Sciatic nerve (tissue), 2 donors: ENCODE measurements around the gene HMGCS2. TPM values are rescaled to one million over a fixed set of nuclear protein-coding genes. Genes with fewer than 3 reads are reported as not detected.
A peak's percentile ranks its signal among the peaks of the same experiment; 100 is the strongest.
"Not testable (repeated sequence)": the region's sequence is repeated elsewhere in the genome, so short reads cannot be mapped to it uniquely, and the experiment has no call there.

Experiments used
- ATAC-seq: fragments of 200-7000 bp; cut with Tn5 transposase; one replicate; pipeline ENCODE4 v1.9.1; 2020; ENCODE audit warnings: mild to moderate bottlenecking, moderate library complexity
- DNase-seq: peaks from one replicate; pipeline ENCODE4 v3.0.0-alpha.2; 2020; ENCODE audit warnings: low spot score
- intact Hi-C: fragments of 100-400 bp; cut with DNase I; formaldehyde crosslinking; loops from one replicate; pipeline ENCODE4 v1.14.2; 2022
- total RNA-seq: library from RNA; stranded (reverse); fragmentation: NEBNext Ultra II Directional; extraction: Animal tissue kit (Norgen Biotek cat#: 25700); gene quantifications from one replicate; pipeline ENCODE4 v1.2.1, GENCODE V29; 2021
- donor health status: DM: no; HTN: no; CAD: no.
- donor health status: DM: no; HTN: no; CAD: no.

The HMGCS2 gene
- total RNA-seq, 1 donor from 2014 or later = not detected

DNA sequence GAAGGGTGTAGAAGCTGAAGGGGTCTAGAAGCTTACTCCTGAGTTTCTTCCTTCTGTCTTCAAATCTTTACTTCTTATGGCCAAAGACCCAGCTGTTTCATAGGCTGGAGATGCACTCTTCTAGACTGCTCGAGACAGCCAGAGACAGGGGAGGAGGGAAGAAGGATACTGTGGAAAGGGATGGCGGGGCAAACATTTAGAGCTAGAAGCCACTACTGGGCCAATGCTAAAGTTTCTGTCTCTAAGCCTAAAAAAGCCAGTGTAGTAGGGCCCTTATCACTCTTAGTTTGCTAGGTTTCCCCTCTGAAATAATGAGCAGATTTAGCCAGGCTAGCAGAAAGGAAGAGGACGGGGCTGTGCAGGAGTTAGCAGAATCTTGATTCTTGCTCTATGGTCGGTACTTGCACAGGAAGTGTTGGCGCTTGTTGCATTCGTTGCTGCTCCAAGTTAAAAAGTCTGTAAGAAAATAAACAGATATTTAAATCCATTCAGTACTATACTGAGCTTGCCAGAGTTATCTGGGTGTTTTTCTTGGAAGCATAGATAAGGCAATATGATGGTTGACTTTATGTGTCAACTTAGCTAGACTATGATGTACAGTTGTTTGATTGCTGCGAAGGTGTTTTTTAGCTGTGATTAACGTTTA lies 25.6 kb upstream of the HMGCS2 start:
- no peak for ATAC-seq
- intact Hi-C loops = no loop called here

DNA sequence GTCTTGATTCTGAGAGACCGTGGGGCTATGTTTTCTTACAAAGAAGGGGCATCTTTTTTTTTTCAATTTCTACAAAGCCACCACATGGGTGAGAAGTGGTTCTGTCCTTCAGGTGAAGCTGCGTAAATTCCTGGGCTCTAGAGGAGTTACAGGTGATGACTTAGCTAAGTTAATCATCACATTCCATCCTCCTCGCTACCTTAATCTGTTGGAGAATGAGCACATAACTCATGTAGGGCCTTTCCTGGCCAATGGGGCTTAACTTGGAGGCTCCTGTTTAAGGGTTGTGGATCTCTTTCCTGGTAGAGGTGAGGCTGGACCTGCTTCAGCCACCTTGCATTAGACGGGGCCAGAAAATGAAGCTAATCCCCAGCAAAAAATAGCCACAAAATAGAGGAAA lies 22.7 kb upstream of the HMGCS2 start:
- DNase-seq (no peak), ATAC-seq (no peak)
- intact Hi-C loops = no loop called here

More for the DNA sequence above, 25.6 kb upstream of the HMGCS2 start:
- DNase-seq = no peak

DNA sequence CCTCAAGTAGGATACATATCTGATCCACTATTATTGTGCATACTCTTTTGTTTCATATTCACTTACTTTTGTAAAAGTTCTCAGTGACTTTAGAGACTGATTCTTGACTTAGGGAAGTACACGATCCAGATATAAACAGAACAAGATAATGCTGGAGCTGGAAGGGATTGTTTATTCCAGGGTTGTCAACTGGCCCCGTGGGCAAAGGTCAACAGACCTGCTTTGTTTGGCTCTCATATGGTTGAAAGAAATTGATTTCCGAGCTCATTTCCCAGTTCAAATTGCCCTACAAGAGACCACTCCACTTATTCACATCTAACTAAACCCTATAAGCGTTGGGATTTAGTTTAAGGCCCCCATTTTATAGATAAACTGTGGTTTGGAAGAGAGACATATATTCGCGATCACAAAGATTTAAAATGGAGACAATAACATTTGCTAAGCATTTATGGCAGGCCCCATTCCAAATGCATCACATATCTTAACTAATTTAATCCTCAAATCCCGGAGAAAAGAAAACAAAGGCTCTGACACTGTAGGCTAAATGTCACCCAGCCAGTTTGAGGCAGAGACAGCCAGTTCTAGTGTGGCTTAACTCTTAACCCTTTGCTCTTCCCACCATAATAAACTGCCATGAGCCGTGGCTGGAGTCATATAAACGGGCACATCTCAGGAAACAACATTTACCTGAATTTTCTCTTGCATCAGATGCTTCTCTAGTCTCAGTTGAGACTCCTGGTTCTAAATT lies 21.9 kb upstream of the HMGCS2 start:
- intact Hi-C loops = no loop called here
- no peak for DNase-seq
- ATAC-seq = no peak

DNA sequence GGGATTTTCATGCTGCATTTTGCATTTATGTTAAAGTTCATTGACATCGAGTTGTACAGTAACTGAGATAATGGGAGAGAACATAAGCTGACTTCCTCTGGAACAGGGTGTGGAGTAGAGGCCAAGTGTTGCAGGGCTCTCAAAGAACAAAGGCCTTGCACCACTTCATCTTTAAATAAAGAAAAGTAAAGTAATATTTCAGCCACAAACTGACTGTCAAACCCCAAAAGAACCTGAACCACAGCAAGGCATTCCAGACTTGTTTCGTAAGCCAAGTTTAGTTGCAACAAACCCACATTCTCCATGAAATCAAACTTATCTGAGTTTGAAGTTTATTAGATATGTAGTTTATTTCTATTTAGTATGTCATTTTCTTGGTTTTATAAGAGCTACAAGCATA lies 19.1 kb upstream of the HMGCS2 start:
- intact Hi-C loops = no loop called here
- no peak for DNase-seq
- ATAC-seq = no peak

DNA sequence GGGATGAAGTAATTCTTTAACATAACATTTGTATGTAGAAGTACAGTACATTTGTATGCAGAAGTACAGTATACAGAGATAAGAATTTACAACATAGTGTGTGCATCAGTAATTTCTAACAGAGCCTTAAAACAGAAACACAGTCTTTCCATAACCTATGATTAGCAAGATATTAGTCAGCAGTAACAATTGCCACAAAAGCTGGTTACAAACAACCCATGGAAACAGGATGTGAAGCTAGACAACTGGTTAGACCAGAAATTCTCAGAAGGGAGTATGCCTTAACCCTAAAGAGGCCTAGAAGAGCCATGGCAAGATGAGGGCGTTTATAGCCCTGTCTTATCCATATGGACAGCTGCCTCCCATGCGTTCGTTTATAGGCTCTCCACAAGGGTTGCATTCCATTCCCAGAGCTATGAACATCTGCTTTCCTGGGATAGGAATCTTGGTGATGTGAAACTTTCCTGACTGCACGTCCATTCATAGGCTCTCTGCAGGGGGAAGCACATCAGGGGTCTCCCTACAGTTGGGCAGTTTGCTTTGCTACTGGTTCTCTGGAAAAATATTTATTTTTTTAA lies 17.9 kb upstream of the HMGCS2 start:
- intact Hi-C loops, ATAC-seq, DNase-seq: not testable (repeated sequence)

DNA sequence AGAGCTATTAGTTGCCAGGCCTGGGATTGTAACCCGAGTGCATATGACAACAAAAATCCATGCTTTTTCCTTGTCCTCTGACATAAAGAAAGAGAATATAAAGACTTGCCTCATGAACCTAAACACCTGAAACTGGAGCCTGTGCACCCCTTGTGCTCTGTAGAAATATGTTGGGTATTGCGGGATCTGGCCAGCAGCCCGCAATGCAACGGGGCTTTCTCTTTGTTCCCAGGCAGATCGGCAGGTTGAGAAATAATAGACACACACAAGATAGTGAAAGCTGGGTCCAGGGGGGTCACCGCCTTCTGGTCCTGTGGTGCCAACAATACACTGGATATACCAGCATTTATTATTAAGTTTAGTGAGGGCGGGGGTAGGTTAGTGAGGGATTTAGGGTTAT lies 17.3 kb upstream of the HMGCS2 start:
- DNase-seq, intact Hi-C loops: not testable (repeated sequence)

DNA sequence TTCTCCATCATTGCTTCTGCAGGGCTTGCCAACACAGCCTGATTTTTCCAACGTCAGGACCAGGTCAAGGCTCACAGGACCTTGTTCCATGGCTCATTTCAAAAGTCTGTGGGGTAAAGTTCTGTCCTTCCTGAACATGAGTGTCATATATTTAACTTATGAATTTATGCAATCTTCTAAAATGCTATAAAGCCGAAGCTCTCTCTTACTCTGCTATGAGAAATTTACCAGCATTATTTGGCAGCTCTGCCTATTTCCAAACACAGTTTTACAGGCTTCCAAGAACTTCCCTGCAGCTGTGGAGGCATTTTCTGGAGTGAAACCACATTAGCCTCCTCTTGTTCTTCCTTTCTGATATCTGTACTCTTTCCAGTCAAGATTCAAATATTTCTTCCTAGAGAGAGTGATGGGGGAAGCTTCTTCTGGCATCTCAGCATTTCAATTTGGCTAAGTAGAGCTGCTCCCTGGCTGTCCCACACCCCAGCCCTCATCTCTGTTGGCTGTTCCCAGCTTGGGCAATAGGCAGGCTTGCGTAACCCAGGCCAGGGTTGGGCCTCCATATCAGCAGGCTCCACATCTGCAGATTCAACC lies 15.6 kb upstream of the HMGCS2 start:
- DNase-seq = peak; percentile 77
- intact Hi-C loops = no loop called here
- ATAC-seq = peak; percentile 90

More for the DNA sequence above, 17.3 kb upstream of the HMGCS2 start:
- ATAC-seq = not testable (repeated sequence)

DNA sequence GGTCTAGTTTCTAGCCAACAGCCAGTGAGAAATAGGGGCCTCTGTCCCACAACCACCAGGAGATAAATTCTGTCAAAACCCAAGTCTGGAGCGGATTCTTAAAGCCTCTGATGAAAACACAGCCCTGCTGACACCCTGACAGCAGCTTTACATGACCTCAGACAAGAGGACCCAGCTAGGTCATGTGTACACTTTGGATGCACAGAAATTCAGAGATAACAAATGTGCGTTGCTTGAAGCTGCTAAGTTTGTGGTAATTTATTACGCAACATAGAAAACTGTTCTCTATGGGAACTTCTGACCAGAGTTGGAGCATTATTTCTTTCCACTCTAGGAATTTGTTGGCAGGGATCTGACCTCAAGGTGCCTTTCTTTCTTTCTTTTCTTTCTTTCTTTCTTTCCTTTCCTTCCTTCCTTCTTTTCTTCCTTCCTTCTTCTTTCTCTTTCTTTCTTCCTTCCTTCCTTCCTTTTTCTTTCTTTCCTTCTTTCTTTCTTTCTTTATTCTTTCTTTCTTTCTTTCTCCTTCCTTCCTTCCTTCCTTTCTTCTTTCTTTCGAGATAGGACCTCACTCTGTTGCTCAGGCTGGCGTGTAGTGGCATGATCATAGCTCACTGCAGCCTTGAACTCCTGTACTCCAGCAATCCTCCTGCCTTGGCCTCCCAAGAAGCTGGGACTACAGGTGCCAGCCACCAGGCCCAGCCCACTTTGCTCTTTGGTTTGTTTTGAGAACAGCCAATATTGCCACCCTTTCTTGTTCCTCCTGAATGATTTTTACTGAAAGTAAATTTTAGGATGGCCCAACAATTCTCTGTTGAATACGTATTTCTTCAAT lies 14.9 kb upstream of the HMGCS2 start:
- ATAC-seq (no peak), DNase-seq (no peak)
- intact Hi-C loops = no loop called here

DNA sequence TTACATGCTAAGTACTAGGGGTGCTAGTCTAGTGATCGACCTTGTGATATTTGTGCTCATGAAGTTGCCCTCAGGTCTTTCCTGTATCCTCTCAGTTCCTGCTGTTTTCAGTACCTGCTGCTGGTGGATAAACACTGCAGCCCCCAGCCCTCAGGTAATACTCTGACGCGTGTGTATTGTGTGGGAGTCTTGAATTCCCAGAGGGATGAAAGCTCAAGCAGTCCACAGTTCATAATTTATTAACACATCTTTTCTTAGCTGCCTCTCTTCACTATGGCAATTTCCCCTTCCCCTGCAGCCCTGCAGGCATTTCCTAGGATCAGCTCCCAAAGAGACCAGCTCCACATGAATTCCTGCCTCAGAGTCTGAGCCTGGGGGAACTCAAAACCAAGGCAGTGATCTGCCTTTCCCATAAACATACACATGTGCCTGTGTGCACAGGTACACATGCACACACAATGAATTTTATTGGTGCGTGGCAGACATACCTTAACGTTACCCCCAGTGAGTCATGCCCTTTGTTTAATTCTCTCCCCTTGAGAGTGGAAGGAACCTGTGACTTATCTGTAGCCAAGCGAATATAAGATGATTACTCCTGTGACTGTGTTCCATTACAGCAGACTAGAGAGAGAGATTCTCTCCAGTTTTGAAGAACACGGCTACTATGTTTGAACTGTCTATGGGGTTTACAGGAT lies 14.1 kb upstream of the HMGCS2 start:
- DNase-seq (no peak), ATAC-seq (no peak)
- intact Hi-C loops = no loop called here

DNA sequence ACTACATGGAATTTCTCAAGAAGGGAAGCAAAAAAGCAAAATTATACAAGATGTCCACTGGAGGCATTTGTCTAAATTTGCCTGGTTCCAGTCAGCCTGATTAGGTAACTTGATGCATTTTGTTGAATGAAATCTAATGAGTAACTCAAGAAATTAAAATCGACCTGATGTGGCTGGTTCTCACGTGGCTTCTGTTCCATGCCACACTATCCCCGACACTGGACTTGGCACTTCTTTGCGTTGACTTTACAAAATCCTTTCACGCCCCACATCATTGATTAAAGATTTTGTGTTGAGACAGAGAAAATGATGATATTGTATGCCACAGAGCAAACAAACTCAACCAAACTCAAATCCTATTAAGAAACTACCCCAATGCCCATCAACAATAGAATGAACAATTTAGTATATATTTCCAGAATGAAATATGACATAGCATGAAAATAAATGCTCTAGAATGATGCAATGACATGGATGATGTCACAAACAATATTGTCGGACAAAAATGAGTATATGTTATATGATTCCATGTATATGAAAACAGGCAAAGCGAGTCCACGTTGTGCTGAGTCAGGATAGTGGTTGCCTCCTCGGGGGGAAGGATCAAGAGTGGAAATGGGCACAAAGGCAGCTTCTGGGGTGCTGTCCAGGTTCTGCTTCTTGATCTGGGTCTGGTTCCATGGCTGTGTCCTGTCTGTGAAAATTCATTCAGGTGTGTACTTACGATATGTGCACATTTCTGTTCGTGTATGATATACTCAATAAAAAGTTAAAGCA lies 12.9 kb upstream of the HMGCS2 start:
- ATAC-seq (no peak), DNase-seq (no peak)
- intact Hi-C loops = no loop called here

DNA sequence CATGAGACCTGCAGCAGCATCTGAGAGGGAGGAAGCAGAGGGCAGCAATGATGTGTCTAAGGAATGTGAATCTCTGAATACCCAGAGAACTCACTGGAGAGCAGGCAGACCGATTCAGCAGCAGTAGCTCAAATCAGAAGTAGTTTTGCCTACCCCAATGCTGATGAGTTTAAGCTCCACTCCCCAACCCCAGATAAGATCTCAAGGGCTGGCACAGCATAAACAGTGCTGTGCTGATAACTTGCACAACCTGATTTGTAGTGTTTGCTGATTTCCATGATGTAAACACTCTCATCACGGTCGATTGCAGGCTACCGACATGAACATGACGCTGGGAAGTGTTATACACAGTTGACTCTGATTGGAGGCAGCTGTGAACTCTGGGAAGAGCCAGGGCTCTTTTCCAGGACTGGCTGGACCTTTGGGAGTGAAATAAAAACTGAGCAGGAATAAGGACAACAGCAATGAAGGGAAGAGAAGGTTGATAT lies 11.2 kb upstream of the HMGCS2 start:
- no peak for DNase-seq
- intact Hi-C loops = no loop called here
- ATAC-seq = peak; percentile 87

DNA sequence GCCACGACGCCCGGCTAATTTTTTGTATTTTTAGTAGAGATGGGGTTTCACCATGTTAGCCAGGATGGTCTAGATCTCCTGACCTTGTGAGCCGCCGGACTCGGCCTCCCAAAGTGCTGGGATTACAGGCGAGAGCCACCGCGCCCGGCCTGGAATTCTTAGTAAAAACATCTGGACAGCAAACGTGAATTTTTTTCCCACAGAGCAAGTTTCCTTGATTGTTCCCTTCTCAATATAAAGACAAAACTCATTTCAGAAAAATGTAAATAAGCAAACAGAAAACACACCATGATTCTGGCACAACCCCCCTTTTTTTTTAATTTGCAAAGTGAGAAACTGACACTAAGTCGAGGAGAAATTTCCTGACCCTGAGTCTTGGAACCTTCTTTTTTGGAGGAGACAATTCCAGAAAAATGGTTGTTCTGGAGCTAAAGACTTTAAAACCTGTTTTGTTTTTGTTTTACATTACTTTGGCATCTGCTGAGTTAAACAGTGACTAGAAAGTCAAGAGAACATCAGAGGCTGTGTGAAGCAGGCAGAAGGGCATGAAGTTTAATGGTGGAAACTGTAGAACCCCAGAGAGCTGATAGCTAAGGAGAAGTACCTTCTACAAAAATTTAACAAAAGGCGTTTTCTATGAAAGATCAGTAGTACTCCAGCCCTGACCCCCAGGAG lies 10.3 kb upstream of the HMGCS2 start:
- DNase-seq = no peak
- intact Hi-C loops = no loop called here
- ATAC-seq = no peak

DNA sequence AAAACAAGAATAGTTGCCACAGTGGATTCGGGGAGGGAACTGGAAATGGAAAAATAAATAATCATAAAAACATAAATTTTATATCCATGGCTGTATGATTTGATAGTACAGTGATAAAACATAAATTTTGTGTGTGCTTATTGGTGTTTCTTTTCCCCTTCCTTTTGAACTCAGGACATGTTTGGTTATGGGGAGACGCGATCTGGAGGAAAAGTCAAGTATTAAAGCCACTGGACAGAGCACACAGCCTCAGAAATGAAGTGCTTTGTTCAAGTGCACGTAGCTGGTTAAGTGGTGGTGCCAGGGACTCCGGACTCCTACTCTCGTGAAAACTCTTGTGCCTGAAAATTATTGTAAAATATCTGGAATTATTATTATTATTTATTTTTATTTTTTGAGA lies 9.7 kb upstream of the HMGCS2 start:
- ATAC-seq (no peak), DNase-seq (no peak)
- intact Hi-C loops = no loop called here

DNA sequence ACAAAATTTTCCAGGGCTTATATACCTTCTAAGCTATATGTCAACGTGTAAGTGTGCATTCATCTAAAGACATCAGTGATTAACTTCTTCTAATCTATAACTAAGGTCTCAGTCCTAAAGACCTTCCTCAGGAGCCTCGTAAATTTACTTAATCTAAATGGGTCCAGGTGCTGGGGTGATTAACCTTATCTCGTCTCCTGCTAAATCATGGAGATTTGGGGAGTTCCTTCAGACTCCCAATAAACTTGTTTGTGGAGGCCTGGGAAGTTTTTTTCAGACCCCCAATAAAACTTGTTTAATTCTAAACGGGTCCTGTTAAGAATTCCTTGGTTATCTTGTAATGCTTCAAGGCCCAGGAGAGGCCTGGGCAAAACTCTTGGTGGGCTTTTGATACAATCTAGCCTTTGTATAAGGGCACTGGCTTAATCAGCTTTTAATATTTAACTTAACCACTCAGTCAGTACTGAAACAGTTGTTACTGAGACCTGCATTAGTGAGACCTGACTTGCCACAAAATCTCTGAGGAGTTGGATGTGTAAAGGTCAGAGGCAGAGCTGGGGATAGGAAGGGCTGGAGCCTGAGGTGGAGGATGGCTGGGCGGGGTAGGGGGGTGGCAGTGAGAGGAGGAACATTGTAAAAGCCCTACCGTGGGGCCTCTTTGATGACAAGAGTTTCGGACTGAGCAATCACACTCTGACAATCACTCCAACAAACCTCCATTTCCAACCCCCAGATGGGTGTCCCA lies 6.2 kb upstream of the HMGCS2 start:
- intact Hi-C loops = no loop called here
- no peak for DNase-seq
- ATAC-seq = no peak

DNA sequence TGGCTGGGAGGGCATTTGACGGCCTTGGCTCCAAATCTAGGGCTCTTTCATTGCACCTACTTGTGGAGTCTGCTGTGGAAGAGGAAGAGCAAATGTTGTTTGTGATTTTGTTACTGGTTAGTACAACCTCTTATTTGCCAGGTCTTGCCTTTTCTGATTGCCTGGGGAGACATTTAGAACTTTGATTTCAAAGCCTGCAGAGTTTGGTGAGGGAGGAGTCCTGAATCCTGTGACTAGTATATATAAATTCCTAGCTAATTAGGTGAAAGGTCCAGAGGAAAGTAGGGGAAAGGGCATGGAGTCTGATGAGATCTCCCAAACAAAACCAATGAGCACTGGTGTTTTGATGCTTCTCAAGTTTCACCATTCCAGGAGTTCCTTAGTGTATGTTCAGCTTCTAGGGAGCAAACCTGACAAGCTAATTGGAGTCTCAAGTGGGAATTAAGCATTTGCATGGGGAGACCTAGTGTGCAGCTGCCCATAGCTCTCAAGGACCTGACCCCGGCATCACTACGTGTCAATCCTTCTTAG lies 5.1 kb upstream of the HMGCS2 start:
- ATAC-seq (no peak), DNase-seq (no peak)
- intact Hi-C loops = no loop called here

DNA sequence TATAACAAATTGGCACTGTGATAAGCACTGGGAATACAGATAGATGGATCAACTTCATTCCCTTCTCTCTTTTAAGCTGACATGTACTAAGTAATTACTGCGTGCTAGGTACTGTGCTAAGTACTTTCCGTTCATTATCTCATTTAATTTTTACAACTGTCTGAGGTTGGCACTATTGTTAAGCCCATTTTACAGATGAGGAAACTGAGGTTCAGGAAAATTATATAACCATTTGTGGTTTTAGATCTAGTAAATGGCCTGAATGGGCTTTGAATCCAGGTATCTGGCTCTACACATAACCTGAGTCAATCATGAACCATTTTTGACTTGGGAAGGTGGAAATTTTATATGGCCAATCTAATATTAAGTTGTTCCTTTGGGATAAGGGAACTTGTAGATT lies 3.6 kb upstream of the HMGCS2 start:
- intact Hi-C loops = no loop called here
- no peak for ATAC-seq
- DNase-seq = no peak
